K562 (cell line): ENCODE measurements around the gene SHISA7. TPM values are rescaled to one million over a fixed set of nuclear protein-coding genes. Genes with fewer than 3 reads are reported as not detected.

Experiments
- ATAC-seq: fragments of 200-7000 bp; cut with Tn5 transposase; 3 replicates; pipeline ENCODE4 v1.9.1; 2020; ENCODE audit warnings: moderate library complexity
- BruUV-seq: library from RNA; stranded (reverse); fragments of 400-500 nt; replicated peaks from 2 replicates; lab custom pipeline; 2021; lab: Mats Ljungman, UMichigan
- CTCF ChIA-PET: fragments of 300-600 bp; formaldehyde crosslinking; extraction: SDS; loops from one replicate; lab custom pipeline; 2021; ENCODE audit warnings: low intra/inter-chr PET ratio; lab: Yijun Ruan, JAX
- POLR2A ChIA-PET: fragments of 300-600, 350-650 bp; sonication (Branson Sonifier 250); formaldehyde crosslinking; extraction: SDS; loops from one replicate; lab custom pipeline; 2021; ENCODE audit warnings: antibody characterized with exemption, inconsistent platforms; lab: Yijun Ruan, JAX
- DNase-seq, 4 experiments: peaks; one replicate each; pipeline versions ENCODE4 v3.0.0 to v3.0.0-alpha.2; 2011 to 2018; ENCODE audit warnings: low spot score in 3 of 4, mixed read lengths in 3 of 4; ENCODE audit errors: extremely low read depth in 1 of 4
- FAIRE-seq: peaks from 2 replicates; lab custom pipeline; 2011; peaks lifted over from hg19 to GRCh38; lab: Jason Lieb, UNC
- H2AFZ ChIP-seq: 2 replicates; pipeline ENCODE4 v1.6.0; 2011; ENCODE audit warnings: low read depth, low read length, control low read depth, inconsistent platforms
- H3K27ac ChIP-seq: fragments of 200-600 bp; 3 replicates; pipeline ENCODE4 v1.8.0; 2011; ENCODE audit warnings: low read depth, mild to moderate bottlenecking, control low read depth, inconsistent platforms, low read length, moderate library complexity, mixed read lengths; ENCODE audit errors: extremely low read depth
- H3K27me3 ChIP-seq, 2 experiments: fragments of 300-600 bp in 1 of 2; 2 replicates in 1 of 2; 3 replicates in 1 of 2; pipeline versions ENCODE4 v1.6.0 to v1.8.0; 2011; ENCODE audit warnings: inconsistent platforms in 2 of 2, low read length in 2 of 2, mild to moderate bottlenecking in 1 of 2, mixed read lengths in 1 of 2, moderate library complexity in 1 of 2; ENCODE audit not compliant: control insufficient read depth in 2 of 2, insufficient read depth in 2 of 2
- H3K36me3 ChIP-seq: fragments of 300-600 bp; 3 replicates; pipeline ENCODE4 v1.8.0; 2011; ENCODE audit warnings: mild to moderate bottlenecking, low read length, inconsistent platforms; ENCODE audit not compliant: control insufficient read depth, insufficient read depth
- H3K4me1 ChIP-seq, 2 experiments: fragments of 200-600 bp in 1 of 2; replicated peaks in 1 of 2; 2 replicates in 1 of 2; 3 replicates in 1 of 2; pipeline versions ENCODE4 v1.5.1 to v1.8.0; 2011; ENCODE audit warnings: inconsistent platforms in 2 of 2, low read length in 2 of 2, mild to moderate bottlenecking in 1 of 2, mixed read lengths in 1 of 2, moderate library complexity in 1 of 2; ENCODE audit not compliant: control insufficient read depth in 2 of 2, insufficient read depth in 2 of 2
- H3K4me2 ChIP-seq: 2 replicates; pipeline ENCODE4 v1.6.1; 2011; ENCODE audit warnings: low read length, control low read depth, inconsistent platforms, mixed read lengths; ENCODE audit not compliant: insufficient read depth
- H3K4me3 ChIP-seq: fragments of 200-600 bp; sonication (generic), shearing (Covaris generic); 2 replicates; pipeline ENCODE4 v1.5.1; 2016; ENCODE audit warnings: control low read depth, inconsistent platforms
- H3K79me2 ChIP-seq: fragments of 200-600 bp; 3 replicates; pipeline ENCODE4 v1.8.0; 2011; ENCODE audit warnings: low read length, inconsistent platforms; ENCODE audit not compliant: control insufficient read depth, insufficient read depth
- H3K9ac ChIP-seq, 2 experiments: 2 replicates each; pipeline versions ENCODE4 v1.6.0 to v1.6.1; 2011; ENCODE audit warnings: low read depth in 2 of 2, low read length in 2 of 2, control low read depth in 1 of 2, inconsistent platforms in 1 of 2, mild to moderate bottlenecking in 1 of 2, mixed read lengths in 1 of 2; ENCODE audit not compliant: insufficient read depth in 1 of 2
- H3K9me1 ChIP-seq: one replicate; pipeline ENCODE4 v1.6.0; 2011; ENCODE audit warnings: inconsistent platforms, mild to moderate bottlenecking, low read length, moderate library complexity; ENCODE audit not compliant: control insufficient read depth, insufficient read depth
- H3K9me3 ChIP-seq: replicated peaks from 2 replicates; pipeline ENCODE4 v1.5.1; 2011; ENCODE audit warnings: low read depth, low read length, inconsistent platforms; ENCODE audit not compliant: control insufficient read depth, insufficient read depth
- H4K20me1 ChIP-seq: replicated peaks from 2 replicates; pipeline ENCODE4 v1.6.1; 2011; ENCODE audit warnings: low read length, inconsistent platforms, mixed read lengths; ENCODE audit not compliant: control insufficient read depth, insufficient read depth
- ARID3B ChIP-seq: fragments of 250-450 bp; sonication (Bioruptor Pico); IDR thresholded peaks from 2 replicates; pipeline ENCODE4 v1.4.0; 2020; ENCODE audit warnings: borderline replicate concordance
- ZNF384 ChIP-seq: IDR thresholded peaks from 2 replicates; pipeline ENCODE4 v1.6.1; 2012; ENCODE audit warnings: low read depth, low read length, improper control_type of control experiment
- ZSCAN29 ChIP-seq: fragments of 450-650 bp; IDR thresholded peaks from 2 replicates; pipeline ENCODE4 v1.6.1; 2017
- WGBS: fragments of 100-300 bp; shearing (Covaris generic); methylation state at CpG from one replicate; pipeline ENCODE4 v1.1.6; 2016; ENCODE audit warnings: low coverage, mixed read lengths; ENCODE audit not compliant: insufficient coverage; ENCODE audit errors: missing lambda C conversion rate; 5-methylcytosine and 5-hydroxymethylcytosine counted together
- in situ Hi-C: fragments of 300-500 bp; cut with MboI; formaldehyde crosslinking; loops from 4 replicates; pipeline ENCODE4 v1.15.0; 2018; ENCODE audit warnings: inconsistent platforms, mixed read lengths
- intact Hi-C: fragments of 100-400 bp; cut with micrococcal nuclease; formaldehyde crosslinking; loops from 2 replicates; pipeline ENCODE4 v1.14.2; 2022
- polyA plus RNA-seq, 8 experiments: library from polyadenylated mRNA; depleted of rRNA in 4 of 8; stranded (reverse) in 5 of 8; unstranded in 3 of 8; fragments of >200 nt; fragmentation: Nextera tagmentation in 2 of 8; fragmentation: Illumina TruSeq in 1 of 8; extraction: Ambion mirVana in 2 of 8; extraction: Trizol in 1 of 8; gene quantifications; 2 replicates each; pipeline versions ENCODE4 v1.2.1 to v1.2.3, GENCODE V29; 2011 to 2014; ENCODE audit warnings: inconsistent platforms in 1 of 8, missing spikeins in 1 of 8
- total RNA-seq, 7 experiments: library from RNA; depleted of rRNA in 6 of 7; stranded (reverse); fragments of >200 nt in 6 of 7; fragmentation: Illumina TruSeq in 2 of 7; extraction: Trizol in 2 of 7; gene quantifications; 2 replicates each; pipeline versions ENCODE4 v1.2.1 to v1.2.3, GENCODE V29; 2011 to 2021; ENCODE audit warnings: low replicate concordance in 1 of 7

SHISA7 gene
- total and polyA plus RNA-seq, 9 of the 15 experiments (the other 6 are each of a cell fraction or from before 2014, with no cell fraction given): 0.01 to 0.40 (median 0.07) TPM

- Histone ChIP-seq H3K9me3 (no peaks in the 10 kb centered on the region), H3K4me3 (no peak overlapping the region), H2AFZ (no peak overlapping the region), H4K20me1 (no peaks in the 10 kb centered on the region; the same call in 1 of the 2 replicates), H3K27ac (no peak overlapping the region), H3K27me3 (no peaks in the 10 kb centered on the region), H3K9ac (peak overlapping the region in 1 of 2 experiments; percentile 75; a peak in 1 of 4 replicates), H3K4me1 (peaks cover 21 to 70% of the 10 kb centered on the region in 2 experiments), H3K79me2 (peaks cover 43% of the 10 kb centered on the region), H3K36me3 (peaks cover 41% of the 10 kb centered on the region; the same call in 2 of the 3 replicates), H3K9me1 (no peaks in the 10 kb centered on the region), H3K4me2 (no peak overlapping the region)
- WGBS: 63% methylated on average over 16 of the region's 16 CpGs
- POLR2A ChIA-PET: no interaction called here
- DNase-seq (peak in 1 of 4 experiments; percentile 52), ATAC-seq (no peak), FAIRE-seq (no peak)
- no peak for TF ChIP-seq ARID3B
- peak; percentile 97 for TF ChIP-seq ZSCAN29
- TF ChIP-seq ZNF384: peak; percentile 61; the same call in 1 of the 2 replicates
- no TSS peak for BruUV-seq
- CTCF ChIA-PET: no interaction called here
- in situ Hi-C loops (no loop called here), intact Hi-C loops (no loop called here)
These were observed 14.8 kb upstream of the SHISA7 start for GRCh38 chr19:55457683-55458457.
